Amygdala (tissue), 56 donors: ENCODE measurements around the gene ANKIB1.
"Not testable (repeated sequence)": the region's sequence is repeated elsewhere in the genome, so short reads cannot be mapped to it uniquely, and the experiment has no call there.

ENCODE experiments used
- DNase-seq, 56 donors: peaks; one replicate each; lab custom pipeline; 2025; lab: John Stamatoyannopoulos, UW

The ANKIB1 gene

GRCh38 chr7:92245487-92246359 is at the start of gene ANKIB1, which contains the start of gene KRIT1:
Gene ANKIB1, plus strand, starts transcription at chr7:92245974. Its CDS starts 49,005 bp downstream, at chr7:92294979.
Gene KRIT1, minus strand, starts transcription at chr7:92245914. Its CDS starts 3,779 bp downstream, at chr7:92242135.
- peak; percentile 44 to 93 (median 82) for DNase-seq

GRCh38 chr7:92200791-92201190 is 45.0 kb upstream of the ANKIB1 start:
- DNase-seq = no peak

GRCh38 chr7:92205987-92206386 is 39.8 kb upstream of the ANKIB1 start:
- DNase-seq = no peak

- no peak for DNase-seq
These were observed 39.1 kb upstream of the ANKIB1 start for GRCh38 chr7:92206672-92207071.

- no peak for DNase-seq
These were observed 24.0 kb upstream of the ANKIB1 start for GRCh38 chr7:92221766-92222165.

GRCh38 chr7:92226981-92227380 is 18.8 kb upstream of the ANKIB1 start:
- DNase-seq = no peak

- no peak for DNase-seq
These were observed 17.7 kb upstream of the ANKIB1 start for GRCh38 chr7:92228100-92228499.

GRCh38 chr7:92228742-92229141 is 17.0 kb upstream of the ANKIB1 start:
- DNase-seq = no peak

GRCh38 chr7:92230547-92230946 is 15.2 kb upstream of the ANKIB1 start:
- DNase-seq = no peak

- no peak for DNase-seq
These were observed 2.8 kb upstream of the ANKIB1 start for GRCh38 chr7:92242972-92243371.

GRCh38 chr7:92244808-92245486 is 827 bp upstream of the ANKIB1 start:
- peak in 5 of 56 donors; percentile 25 to 58 (median 47) for DNase-seq

GRCh38 chr7:92246360-92247101 is 757 bp downstream of the ANKIB1 start:
- DNase-seq = peak in 41 of 56 donors; percentile 2 to 72 (median 46)

GRCh38 chr7:92250603-92251002 is 4.8 kb downstream of the ANKIB1 start:
- DNase-seq = no peak

- no peak for DNase-seq
These were observed 5.4 kb downstream of the ANKIB1 start for GRCh38 chr7:92251181-92251580.

GRCh38 chr7:92253251-92253650 is 7.5 kb downstream of the ANKIB1 start:
- DNase-seq = peak in 40 of 56 donors; percentile 2 to 80 (median 26)

- DNase-seq = not testable (repeated sequence)
These were observed 9.0 kb downstream of the ANKIB1 start for GRCh38 chr7:92254800-92255199.

GRCh38 chr7:92255308-92255707 is 9.5 kb downstream of the ANKIB1 start:
- DNase-seq = no peak

- DNase-seq = no peak
These were observed 13.3 kb downstream of the ANKIB1 start for GRCh38 chr7:92259062-92259461.

GRCh38 chr7:92259610-92260247 is 14.0 kb downstream of the ANKIB1 start:
- DNase-seq = no peak

GRCh38 chr7:92260248-92260781 is 14.5 kb downstream of the ANKIB1 start:
- DNase-seq = no peak
